SW 1271 (cell line): ENCODE measurements around the gene LNP1.

Experiments used
- DNase-seq, 2 experiments: peaks; one replicate each; lab custom pipeline; 2025; lab: John Stamatoyannopoulos, UW

LNP1 gene

DNA sequence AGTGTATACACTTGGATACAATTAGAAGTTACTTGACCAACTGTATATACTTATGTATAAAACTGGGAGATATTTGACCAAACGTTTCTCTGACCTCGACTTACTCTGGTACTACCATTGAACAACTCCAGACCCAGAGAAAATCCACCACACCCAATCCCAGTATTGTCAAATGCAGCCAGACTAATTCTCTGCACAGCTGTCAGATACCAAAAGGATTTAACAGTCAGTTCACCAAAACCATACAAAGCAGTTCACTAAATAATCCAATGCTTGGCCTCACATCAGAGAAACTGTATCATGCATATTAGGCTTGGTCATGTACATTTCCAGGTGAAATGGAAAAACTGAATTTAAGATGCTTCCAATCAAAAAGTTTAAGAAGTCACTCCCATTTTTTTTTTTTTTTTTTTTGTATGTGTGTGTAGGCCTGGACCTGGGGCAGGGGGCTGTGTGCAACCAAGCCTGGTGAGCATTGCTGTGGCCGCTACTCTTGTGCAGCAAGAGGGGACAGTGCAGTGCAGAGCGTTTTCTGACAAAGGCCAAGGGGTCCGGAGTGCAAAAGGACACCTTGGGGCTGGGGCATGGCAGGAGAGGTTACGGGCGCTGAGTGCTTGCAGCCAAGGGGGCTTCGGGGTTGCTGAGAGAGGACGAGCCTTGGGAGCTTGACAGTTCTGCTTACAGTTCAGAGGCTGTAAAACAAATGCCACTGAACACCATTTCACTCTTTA, 1.8 kb upstream of the LNP1 start:
- no peak for DNase-seq

DNA sequence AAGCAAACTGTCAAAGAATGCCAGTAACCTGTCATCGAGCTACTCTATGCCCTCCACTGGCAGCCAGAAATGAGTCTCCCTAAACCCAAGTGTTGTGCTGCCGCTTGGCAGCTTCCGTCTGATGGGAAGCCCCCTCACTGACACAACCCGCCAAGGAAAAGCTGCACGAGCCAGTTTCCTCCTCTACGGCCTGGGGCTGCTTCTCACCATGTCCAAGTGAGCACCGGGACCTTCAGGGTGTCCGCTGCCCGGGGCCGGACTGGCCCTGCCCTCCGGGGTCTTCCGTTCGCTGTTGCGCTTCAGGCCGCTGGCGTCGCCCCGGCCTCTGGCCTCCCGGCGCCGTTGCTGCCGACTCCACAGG, 940 bp upstream of the LNP1 start:
- no peak for DNase-seq

GRCh38 chr3:100401674-100402041, 319 bp downstream of the LNP1 start:
- DNase-seq = no peak

DNA sequence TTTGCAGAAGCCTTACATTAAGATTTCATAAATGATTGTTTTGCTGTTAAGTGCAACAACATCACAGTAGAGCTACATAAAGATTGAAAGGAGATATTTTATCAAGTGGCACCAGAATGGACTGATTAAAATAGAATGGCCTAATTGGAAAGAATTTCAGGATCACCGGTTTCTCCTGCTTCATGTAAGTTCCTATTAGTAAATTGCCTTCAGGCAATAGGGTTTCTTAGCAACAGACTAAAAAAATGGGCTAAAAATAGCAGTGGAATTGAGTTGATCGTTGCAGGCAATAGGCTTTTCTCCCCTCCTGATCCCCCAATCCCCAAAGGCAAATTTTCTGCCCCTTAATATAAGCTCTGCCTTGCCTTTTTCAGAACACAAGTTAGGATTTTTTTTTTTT, 917 bp downstream of the LNP1 start:
- DNase-seq = peak in 1 of 2 experiments; percentile 39

- no peak for DNase-seq
These were observed 1.6 kb downstream of the LNP1 start for GRCh38 chr3:100402891-100403290.

GRCh38 chr3:100403362-100404249, 2.3 kb downstream of the LNP1 start:
- DNase-seq = peak in 1 of 2 experiments; percentile 28

DNA sequence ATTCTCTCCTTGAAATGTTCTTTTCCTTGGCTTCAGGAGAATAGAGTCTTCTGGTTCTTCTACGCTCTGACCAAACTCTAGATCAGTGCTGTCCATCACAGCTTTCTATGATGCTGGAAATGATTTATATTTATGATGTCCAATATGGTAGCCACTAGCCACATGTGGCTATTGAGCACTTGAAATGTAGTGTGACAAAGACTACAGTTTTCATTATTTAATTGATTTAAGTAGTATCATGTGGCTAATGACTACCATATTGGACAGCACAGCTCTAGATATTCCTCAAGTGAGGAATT, 2.9 kb downstream of the LNP1 start:
- no peak for DNase-seq

DNA sequence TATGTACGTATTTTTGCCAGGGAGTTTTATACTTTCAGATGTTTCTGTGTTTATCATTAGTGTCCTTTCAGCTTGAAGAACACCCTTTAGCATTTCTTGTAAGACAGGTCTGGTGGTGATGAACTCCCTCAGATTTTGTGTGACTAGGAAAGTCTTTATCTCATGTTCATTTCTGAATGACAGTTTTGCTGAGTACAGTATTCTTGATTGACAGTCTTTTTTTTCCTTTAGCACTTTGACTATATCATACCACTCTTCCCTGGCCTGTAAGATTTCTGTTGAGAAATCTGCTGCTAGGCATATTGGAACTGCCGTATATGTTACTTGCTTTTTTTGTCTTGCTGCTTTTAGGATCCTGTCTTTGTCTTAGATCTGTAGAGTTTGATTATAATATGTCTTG, 5.8 kb downstream of the LNP1 start:
- no peak for DNase-seq

GRCh38 chr3:100407977-100408532, 6.7 kb downstream of the LNP1 start:
- DNase-seq = no peak

GRCh38 chr3:100411091-100411982, 10.0 kb downstream of the LNP1 start:
- DNase-seq = no peak

DNA sequence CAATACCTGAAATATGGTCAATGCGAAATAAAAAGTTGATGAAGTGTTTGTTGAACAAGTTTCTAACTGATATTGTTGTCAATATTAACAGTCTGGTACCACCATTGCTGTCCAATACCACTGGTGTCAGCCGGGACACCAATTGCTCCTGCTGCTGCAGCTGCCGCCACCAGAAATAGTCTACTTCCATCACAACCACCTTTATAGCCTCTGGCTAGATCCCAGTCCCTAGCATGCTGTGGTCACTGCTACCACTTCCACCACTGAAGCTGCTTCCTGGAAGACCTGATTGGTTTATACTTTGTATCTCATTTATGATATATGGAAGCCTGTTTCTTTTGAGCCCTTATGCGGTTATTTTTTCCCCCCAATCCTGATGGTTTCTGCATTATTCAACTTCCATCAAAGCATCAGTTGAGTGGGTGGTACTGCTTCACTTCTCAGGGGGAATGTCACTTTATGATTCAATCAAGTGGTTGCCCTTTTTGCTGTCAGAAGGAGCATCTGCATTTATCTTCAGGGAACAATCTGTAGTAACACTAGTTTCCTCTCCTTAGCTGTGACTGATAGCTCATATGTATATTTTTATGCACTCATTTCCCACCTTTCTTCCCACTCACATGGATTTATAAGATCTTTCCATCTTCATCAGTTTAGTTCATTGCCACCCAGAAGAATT, 11.7 kb downstream of the LNP1 start:
- DNase-seq = no peak

GRCh38 chr3:100413613-100414012, 12.3 kb downstream of the LNP1 start:
- DNase-seq = no peak

- DNase-seq = no peak
These were observed 14.8 kb downstream of the LNP1 start for GRCh38 chr3:100416176-100416575.

- no peak for DNase-seq
These were observed 15.5 kb downstream of the LNP1 start for GRCh38 chr3:100416863-100417262.

GRCh38 chr3:100419406-100419805, 18.1 kb downstream of the LNP1 start:
- no peak for DNase-seq

DNA sequence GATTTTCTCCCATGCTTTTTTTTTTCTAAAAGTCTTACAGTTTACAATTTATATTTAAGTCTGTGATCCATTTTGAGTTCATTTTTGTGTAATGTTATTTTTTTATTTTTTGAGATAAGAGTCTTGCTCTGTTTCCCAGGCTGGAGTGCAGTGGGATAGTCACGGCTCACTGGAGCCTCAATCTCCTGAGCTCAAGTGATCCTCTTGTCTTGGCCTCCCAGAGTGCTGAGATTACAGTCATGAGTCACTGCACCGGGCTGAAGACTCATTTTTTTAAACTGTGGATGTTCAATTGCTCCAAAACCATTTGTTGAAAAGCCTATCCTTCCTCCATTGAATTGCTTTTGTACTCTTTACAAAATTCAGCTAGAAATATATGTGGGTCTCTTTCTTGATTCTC, 19.5 kb downstream of the LNP1 start:
- DNase-seq = no peak

GRCh38 chr3:100423611-100424010, 22.3 kb downstream of the LNP1 start:
- DNase-seq = no peak

- DNase-seq = no peak
These were observed 22.9 kb downstream of the LNP1 start for GRCh38 chr3:100424261-100424660.

DNA sequence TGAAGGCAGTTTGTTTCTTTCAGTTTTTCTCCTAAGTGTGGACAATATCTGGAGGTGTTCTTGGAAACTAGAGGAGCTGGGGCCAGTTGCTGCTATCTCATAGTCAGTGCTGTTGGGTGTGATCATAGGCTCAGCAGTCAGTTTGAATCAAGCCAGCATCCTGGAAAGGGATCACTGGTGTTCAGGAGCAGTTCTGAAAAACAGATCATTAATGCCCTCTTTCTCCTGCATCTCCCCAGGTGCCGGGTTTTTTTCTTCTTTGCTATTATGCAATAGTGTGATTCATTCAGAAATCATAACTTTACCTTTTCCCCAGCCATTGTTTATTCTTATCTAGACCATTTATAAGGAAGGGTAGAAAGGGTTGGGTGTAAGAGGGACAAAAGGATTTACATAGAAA, 24.0 kb downstream of the LNP1 start:
- DNase-seq = no peak

DNA sequence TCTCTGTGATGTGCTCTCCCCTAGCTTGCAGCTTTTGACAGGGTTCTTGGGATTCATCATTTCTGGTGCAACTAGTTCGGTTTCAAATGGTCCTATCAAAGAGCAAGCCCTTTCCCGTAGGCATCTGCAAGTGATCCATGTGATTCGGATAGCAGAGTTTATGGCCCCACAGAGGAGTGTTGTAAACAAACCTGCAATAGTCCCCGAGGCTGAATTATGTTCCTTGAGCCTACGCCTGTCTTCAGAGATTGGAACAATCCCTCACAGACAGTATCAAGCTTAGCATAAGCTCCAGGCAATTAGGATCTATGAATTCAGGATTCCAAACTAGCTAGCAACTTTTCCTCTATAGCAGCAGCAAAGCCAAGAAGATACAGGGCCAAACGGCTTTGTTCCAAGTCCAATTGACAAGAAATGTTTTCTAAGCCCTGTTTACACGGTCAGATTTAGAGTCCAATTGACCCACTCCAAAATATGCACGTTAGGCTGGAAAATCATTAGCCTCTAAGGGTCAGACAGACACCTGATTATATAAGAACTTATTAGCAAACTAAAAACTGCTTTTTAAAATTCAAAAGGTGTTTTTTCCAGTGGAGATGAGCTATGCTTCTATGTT, 24.8 kb downstream of the LNP1 start:
- DNase-seq = no peak

DNA sequence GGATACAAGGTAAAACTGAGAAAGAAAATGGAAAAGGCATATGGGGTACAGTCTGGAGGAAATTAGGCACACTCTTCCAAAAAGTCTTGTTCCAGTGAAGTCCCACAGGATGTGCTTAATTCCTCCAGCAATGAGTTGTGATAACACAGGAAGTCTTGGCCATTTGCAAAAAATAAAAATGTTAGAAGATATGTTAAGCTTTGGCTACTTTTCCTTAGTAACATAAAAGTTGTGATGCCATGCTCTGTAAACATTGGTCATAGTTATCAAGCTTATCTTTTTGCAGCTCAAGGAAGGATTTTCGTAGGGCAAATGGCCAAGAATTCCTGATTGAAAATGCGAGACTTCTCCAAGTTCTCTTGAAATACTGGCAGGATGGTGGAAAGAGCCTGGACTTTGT, 26.4 kb downstream of the LNP1 start:
- no peak for DNase-seq
